NT2/D1 (cell line): ENCODE measurements around the gene KRT40.

Source experiments
- DNase-seq: peaks from one replicate; pipeline ENCODE4 v3.0.0-alpha.2; 2011; ENCODE audit warnings: low read depth, low spot score
- H3K27me3 ChIP-seq: 2 replicates; pipeline ENCODE4 v1.6.0; 2011; ENCODE audit warnings: mild to moderate bottlenecking; ENCODE audit not compliant: insufficient read length, insufficient read depth
- H3K36me3 ChIP-seq: 2 replicates; pipeline ENCODE4 v1.6.1; 2011; ENCODE audit warnings: mild to moderate bottlenecking, low read length, mixed read lengths; ENCODE audit not compliant: insufficient read depth, insufficient read length
- H3K4me1 ChIP-seq: 2 replicates; pipeline ENCODE4 v1.5.1; 2011; ENCODE audit not compliant: insufficient read depth, insufficient read length
- H3K4me3 ChIP-seq: 2 replicates; pipeline ENCODE4 v1.5.1; 2011; ENCODE audit warnings: low read depth; ENCODE audit not compliant: insufficient read length
- H3K9ac ChIP-seq: 2 replicates; pipeline ENCODE4 v1.6.0; 2011; ENCODE audit warnings: low read depth; ENCODE audit not compliant: insufficient read length
- H3K9me3 ChIP-seq: 2 replicates; pipeline ENCODE4 v1.5.1; 2011; ENCODE audit warnings: mild to moderate bottlenecking, low read length; ENCODE audit not compliant: insufficient read depth
- SUZ12 ChIP-seq: IDR thresholded peaks from 2 replicates; pipeline ENCODE4 v1.6.1; 2011; ENCODE audit not compliant: insufficient read length, insufficient read depth; ENCODE audit errors: extremely low read depth
- YY1 ChIP-seq: IDR thresholded peaks from 2 replicates; pipeline ENCODE4 v1.6.1; 2011; ENCODE audit not compliant: insufficient read length, insufficient read depth
- ZNF274 ChIP-seq: IDR thresholded peaks from 2 replicates; pipeline ENCODE4 v1.6.1; 2011; ENCODE audit warnings: mild to moderate bottlenecking, low read depth, low read length

KRT40 gene

GRCh38 chr17:40984226-40984625 lies at the start of gene KRT40:
Gene KRT40, minus strand, starts transcription at chr17:40984326. Its CDS starts 53 bp downstream, at chr17:40984273.
- TF ChIP-seq ZNF274 (no peak), SUZ12 (no peak), YY1 (no peak)
- no peaks in the 10 kb centered on the region for H3K9me3 ChIP-seq
- no peaks in the 10 kb centered on the region for H3K36me3 ChIP-seq
- H3K27me3 ChIP-seq = no peaks in the 10 kb centered on the region
- H3K9ac ChIP-seq = no peak within 1 kb of the TSS
- H3K4me1 ChIP-seq = peaks cover 3% of the 10 kb centered on the region
- DNase-seq = no peak
- no peak within 1 kb of the TSS for H3K4me3 ChIP-seq

- Histone ChIP-seq H3K4me1 (no peaks in the 10 kb centered on the region), H3K9ac (no peak within 1 kb of the TSS), H3K27me3 (no peaks in the 10 kb centered on the region), H3K36me3 (no peaks in the 10 kb centered on the region), H3K9me3 (no peaks in the 10 kb centered on the region), H3K4me3 (no peak within 1 kb of the TSS)
- no peak for DNase-seq
- TF ChIP-seq ZNF274 = no peak
- TF ChIP-seq YY1 = no peak
- TF ChIP-seq SUZ12 = no peak
These were observed 45.6 kb upstream of the KRT40 start, which contains the start of gene KRTAP1-4 for GRCh38 chr17:41029633-41030245. Gene KRTAP1-4, minus strand, starts transcription at chr17:41030195. Its CDS starts 117 bp downstream, at chr17:41030078.

DNA sequence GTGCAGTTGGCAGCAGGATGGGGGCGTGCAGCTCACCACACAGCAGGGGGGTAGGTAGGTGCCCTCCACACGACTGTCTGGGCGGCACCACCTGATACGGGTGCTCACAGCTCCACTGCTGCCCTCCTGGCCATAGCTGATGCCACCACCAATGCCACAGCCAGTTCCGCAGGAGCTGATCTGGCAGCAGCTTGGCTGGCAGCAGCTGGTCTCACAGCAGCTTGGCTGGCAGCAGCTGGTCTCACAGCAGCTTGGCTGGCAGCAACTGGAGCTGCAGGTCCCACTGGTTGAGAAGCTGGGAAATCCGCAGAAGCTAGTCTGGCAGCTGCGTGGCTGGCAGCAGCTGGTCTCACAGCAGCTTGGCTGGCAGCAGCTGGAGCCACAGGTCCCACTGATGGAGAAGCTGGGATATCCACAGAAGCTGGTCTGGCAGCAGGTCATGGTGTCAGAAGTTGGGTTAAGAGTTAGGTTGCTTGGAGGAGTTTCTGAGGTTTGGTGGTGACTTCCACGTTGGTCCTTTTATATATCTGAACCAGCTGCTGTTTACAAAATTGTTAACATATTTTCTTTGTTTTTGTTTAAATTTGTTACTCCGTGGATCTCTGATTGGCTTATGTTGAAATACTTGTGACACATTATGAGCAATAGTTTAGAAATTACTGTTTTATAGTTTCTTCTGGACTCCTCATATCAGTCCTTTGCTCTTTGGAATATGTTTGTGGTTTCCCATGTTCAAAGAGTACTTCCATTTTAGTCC lies 42.8 kb upstream of the KRT40 start, which contains the start of gene KRTAP1-5:
KRTAP1-5 (minus strand) TSS at position 494 of the 757 bp plus-strand sequence; CDS start at position 441, 53 bp downstream.
- Histone ChIP-seq H3K4me3 (no peak within 1 kb of the TSS), H3K36me3 (no peaks in the 10 kb centered on the region), H3K27me3 (no peaks in the 10 kb centered on the region), H3K4me1 (no peaks in the 10 kb centered on the region), H3K9ac (no peak within 1 kb of the TSS), H3K9me3 (no peaks in the 10 kb centered on the region)
- TF ChIP-seq SUZ12 (no peak), YY1 (no peak), ZNF274 (no peak)
- DNase-seq = no peak

GRCh38 chr17:41024697-41025096 lies 40.6 kb upstream of the KRT40 start:
- TF ChIP-seq YY1 = no peak
- no peak for TF ChIP-seq ZNF274
- no peak for TF ChIP-seq SUZ12
- DNase-seq = no peak
- no peaks in the 10 kb centered on the region for H3K9me3 ChIP-seq
- no peaks in the 10 kb centered on the region for H3K27me3 ChIP-seq
- no peak overlapping the region for H3K9ac ChIP-seq
- H3K36me3 ChIP-seq = no peaks in the 10 kb centered on the region
- H3K4me3 ChIP-seq = no peak overlapping the region
- H3K4me1 ChIP-seq = no peaks in the 10 kb centered on the region

DNA sequence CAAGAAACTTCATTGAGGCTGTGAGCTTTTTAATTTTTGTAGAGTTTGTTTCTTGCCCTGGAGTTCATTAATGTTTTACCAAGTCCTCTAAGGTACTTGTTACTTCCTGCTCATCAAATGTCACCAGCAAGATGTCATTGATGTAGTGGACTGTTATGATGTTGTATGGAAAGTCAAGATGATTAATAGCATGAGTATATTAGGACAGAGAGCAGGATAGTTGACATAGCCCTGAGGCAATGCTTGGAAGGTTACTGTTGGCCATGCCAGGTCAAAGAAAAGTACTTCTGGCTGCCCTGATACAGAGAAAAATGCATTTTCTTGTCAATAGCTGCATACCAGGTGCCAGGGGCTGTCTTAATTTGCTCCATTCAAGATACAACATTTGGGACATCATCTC lies 36.2 kb upstream of the KRT40 start:
- Histone ChIP-seq H3K36me3 (no peaks in the 10 kb centered on the region), H3K9me3 (no peaks in the 10 kb centered on the region), H3K4me1 (no peaks in the 10 kb centered on the region), H3K27me3 (no peaks in the 10 kb centered on the region), H3K4me3 (no peak overlapping the region), H3K9ac (no peak overlapping the region)
- no peak for TF ChIP-seq ZNF274
- TF ChIP-seq SUZ12 = no peak
- TF ChIP-seq YY1 = no peak
- DNase-seq = no peak

DNA sequence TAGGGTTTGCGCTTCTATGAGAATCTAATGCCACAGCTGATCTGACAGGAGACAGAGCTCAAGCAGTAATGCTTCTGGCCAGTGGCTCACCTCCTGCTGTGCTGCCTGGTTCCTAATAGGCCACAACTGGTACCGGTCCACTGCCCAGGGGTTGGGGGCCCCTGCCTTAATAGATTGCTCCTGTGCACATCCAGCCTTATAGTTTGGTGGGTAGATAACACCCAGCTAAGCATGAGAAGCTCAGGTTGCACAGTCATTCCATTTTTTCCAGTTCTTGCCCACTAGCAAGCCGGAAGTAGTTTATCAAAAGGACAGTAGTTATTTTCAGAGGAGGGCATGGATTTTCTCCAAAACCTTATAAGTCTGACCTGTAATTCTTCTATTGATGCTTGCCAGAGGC lies 35.3 kb upstream of the KRT40 start:
- no peaks in the 10 kb centered on the region for H3K36me3 ChIP-seq
- H3K4me3 ChIP-seq = no peak overlapping the region
- no peak overlapping the region for H3K9ac ChIP-seq
- H3K9me3 ChIP-seq = no peaks in the 10 kb centered on the region
- no peaks in the 10 kb centered on the region for H3K27me3 ChIP-seq
- no peak for DNase-seq
- no peaks in the 10 kb centered on the region for H3K4me1 ChIP-seq
- TF ChIP-seq YY1 (no peak), SUZ12 (no peak), ZNF274 (no peak)

GRCh38 chr17:41018541-41018940 lies 34.4 kb upstream of the KRT40 start:
- H3K27me3 ChIP-seq = no peaks in the 10 kb centered on the region

More at GRCh38 chr17:41018541-41018940, 34.4 kb upstream of the KRT40 start:
- Histone ChIP-seq H3K4me1 (no peaks in the 10 kb centered on the region), H3K36me3 (no peaks in the 10 kb centered on the region), H3K9ac (no peak overlapping the region), H3K9me3 (no peaks in the 10 kb centered on the region), H3K4me3 (no peak overlapping the region)
- no peak for DNase-seq
- TF ChIP-seq ZNF274 (no peak), YY1 (no peak), SUZ12 (no peak)
